ENCODE measurements around the gene UST. TPM values are rescaled to one million over a fixed set of nuclear protein-coding genes. Genes with fewer than 3 reads are reported as not detected.

Gene UST
- total RNA-seq, 4 donors from 2014 or later: 13.5 to 47.1 (median 33.0) TPM

DNA sequence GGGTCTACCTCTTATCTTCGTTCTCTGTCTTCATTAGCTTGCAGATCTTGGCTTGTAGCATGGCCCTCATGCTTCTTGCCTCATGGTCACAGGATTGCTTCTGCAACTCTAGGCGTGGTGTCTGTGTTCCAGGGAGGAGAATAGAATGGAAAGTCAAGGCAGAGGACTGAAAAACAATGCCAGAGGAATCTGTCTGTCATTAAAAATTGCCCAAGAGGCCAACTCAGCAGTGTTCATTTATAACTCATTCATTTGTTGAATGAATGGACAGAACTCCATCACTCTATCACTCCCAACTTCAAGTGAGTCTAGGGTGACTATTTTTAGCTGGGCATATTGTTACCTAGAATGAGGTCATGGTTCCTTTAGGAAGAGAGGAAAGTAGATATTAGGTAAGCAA, 179.6 kb downstream of the UST start:
- no peak for DNase-seq (ENCODE audit: low spot score in 2 of 2)
- Histone ChIP-seq H3K4me3 (no peak overlapping the region), H3K27ac (no peak overlapping the region), H3K9me3 (no peaks in the 10 kb centered on the region), H3K36me3 (no peaks in the 10 kb centered on the region), H3K4me1 (peaks cover 0 to 18% (median 0%) of the 10 kb centered on the region in 4 donors), H3K27me3 (no peaks in the 10 kb centered on the region)
- 86 to 88% methylated on average over 2 of the region's 2 CpGs for WGBS, 2 donors
- TF ChIP-seq, protein P1, sequence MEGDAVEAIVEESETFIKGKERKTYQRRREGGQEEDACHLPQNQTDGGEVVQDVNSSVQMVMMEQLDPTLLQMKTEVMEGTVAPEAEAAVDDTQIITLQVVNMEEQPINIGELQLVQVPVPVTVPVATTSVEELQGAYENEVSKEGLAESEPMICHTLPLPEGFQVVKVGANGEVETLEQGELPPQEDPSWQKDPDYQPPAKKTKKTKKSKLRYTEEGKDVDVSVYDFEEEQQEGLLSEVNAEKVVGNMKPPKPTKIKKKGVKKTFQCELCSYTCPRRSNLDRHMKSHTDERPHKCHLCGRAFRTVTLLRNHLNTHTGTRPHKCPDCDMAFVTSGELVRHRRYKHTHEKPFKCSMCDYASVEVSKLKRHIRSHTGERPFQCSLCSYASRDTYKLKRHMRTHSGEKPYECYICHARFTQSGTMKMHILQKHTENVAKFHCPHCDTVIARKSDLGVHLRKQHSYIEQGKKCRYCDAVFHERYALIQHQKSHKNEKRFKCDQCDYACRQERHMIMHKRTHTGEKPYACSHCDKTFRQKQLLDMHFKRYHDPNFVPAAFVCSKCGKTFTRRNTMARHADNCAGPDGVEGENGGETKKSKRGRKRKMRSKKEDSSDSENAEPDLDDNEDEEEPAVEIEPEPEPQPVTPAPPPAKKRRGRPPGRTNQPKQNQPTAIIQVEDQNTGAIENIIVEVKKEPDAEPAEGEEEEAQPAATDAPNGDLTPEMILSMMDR (IDR thresholded peaks at IDR 0.05): no peak
- TF ChIP-seq POLR2A (IDR thresholded peaks at IDR 0.05): no peak
- no peak for TF ChIP-seq EP300 (IDR thresholded peaks at IDR 0.05)

GRCh38 chr6:148927586-148927985, 180.8 kb downstream of the UST start:
- peaks cover 0 to 18% (median 0%) of the 10 kb centered on the region in 4 donors for H3K4me1 ChIP-seq
- no peak overlapping the region for H3K4me3 ChIP-seq
- WGBS, 2 donors: 98 to 100% methylated on average over 1 of the region's 1 CpG
- TF ChIP-seq, protein P1 (IDR thresholded peaks at IDR 0.05): no peak
- TF ChIP-seq EP300 (IDR thresholded peaks at IDR 0.05) (no peak), POLR2A (IDR thresholded peaks at IDR 0.05) (no peak)
- no peak overlapping the region for H3K27ac ChIP-seq
- no peaks in the 10 kb centered on the region for H3K27me3 ChIP-seq
- DNase-seq (ENCODE audit: low spot score in 2 of 2): no peak
- no peaks in the 10 kb centered on the region for H3K9me3 ChIP-seq
- H3K36me3 ChIP-seq: no peaks in the 10 kb centered on the region

DNA sequence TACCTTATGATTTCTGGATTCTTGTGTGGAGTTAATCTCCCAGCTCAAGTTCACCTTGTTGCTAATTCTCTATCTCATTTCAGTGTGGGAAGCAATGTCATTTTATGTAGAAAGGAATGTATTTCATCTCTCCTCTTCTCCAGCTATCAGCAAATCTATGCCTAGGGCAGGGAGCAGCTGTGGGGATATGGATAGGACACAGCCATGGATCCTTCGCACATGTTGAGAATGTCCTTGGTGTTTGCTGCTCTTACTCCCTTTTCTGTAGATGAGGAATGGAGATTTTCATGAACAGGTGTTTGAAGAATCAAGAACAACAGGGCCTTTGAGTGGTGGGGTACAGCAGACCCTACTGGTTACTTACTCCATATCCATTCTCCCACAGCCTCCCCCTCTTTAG, 182.0 kb downstream of the UST start:
- no peaks in the 10 kb centered on the region for H3K27me3 ChIP-seq
- 86 to 100% methylated on average over 1 of the region's 1 CpG for WGBS, 2 donors
- no peak for DNase-seq (ENCODE audit: low spot score in 2 of 2)
- H3K9me3 ChIP-seq: no peaks in the 10 kb centered on the region
- H3K4me3 ChIP-seq: no peak overlapping the region
- H3K36me3 ChIP-seq: no peaks in the 10 kb centered on the region
- TF ChIP-seq EP300 (IDR thresholded peaks at IDR 0.05) (no peak), POLR2A (IDR thresholded peaks at IDR 0.05) (no peak)
- TF ChIP-seq, protein P1 (IDR thresholded peaks at IDR 0.05): no peak
- H3K27ac ChIP-seq: no peak overlapping the region
- peaks cover 0 to 12% (median 0%) of the 10 kb centered on the region in 4 donors for H3K4me1 ChIP-seq

GRCh38 chr6:148932208-148932607, 185.4 kb downstream of the UST start:
- DNase-seq (ENCODE audit: low spot score in 2 of 2): no peak
- no peak overlapping the region for H3K27ac ChIP-seq
- no peak for TF ChIP-seq EP300 (IDR thresholded peaks at IDR 0.05)
- TF ChIP-seq, protein P1 (IDR thresholded peaks at IDR 0.05): no peak
- TF ChIP-seq POLR2A (IDR thresholded peaks at IDR 0.05): no peak
- 75 to 81% methylated on average over 1 of the region's 1 CpG for WGBS, 2 donors
- H3K9me3 ChIP-seq: no peaks in the 10 kb centered on the region
- H3K36me3 ChIP-seq: no peaks in the 10 kb centered on the region
- H3K4me1 ChIP-seq: peaks cover 0 to 21% (median 3%) of the 10 kb centered on the region in 4 donors
- no peak overlapping the region for H3K4me3 ChIP-seq
- no peaks in the 10 kb centered on the region for H3K27me3 ChIP-seq

- no peaks in the 10 kb centered on the region for H3K27me3 ChIP-seq
- no peak overlapping the region for H3K27ac ChIP-seq
- DNase-seq (ENCODE audit: low spot score in 2 of 2): no peak
- TF ChIP-seq, protein P1 (IDR thresholded peaks at IDR 0.05): no peak
- no peak for TF ChIP-seq POLR2A (IDR thresholded peaks at IDR 0.05)
- no peak for TF ChIP-seq EP300 (IDR thresholded peaks at IDR 0.05)
- 86% methylated on average over 4 of the region's 4 CpGs for WGBS, 2 donors
- H3K36me3 ChIP-seq: no peaks in the 10 kb centered on the region
- H3K9me3 ChIP-seq: no peaks in the 10 kb centered on the region
- peaks cover 0 to 25% (median 3%) of the 10 kb centered on the region in 4 donors for H3K4me1 ChIP-seq
- no peak overlapping the region for H3K4me3 ChIP-seq
Observed at GRCh38 chr6:148932731-148933130, 185.9 kb downstream of the UST start.
